ENCODE results near the gene CPEB3. TPM values are rescaled to one million over a fixed set of nuclear protein-coding genes. Genes with fewer than 3 reads are reported as not detected.
"Not testable (repeated sequence)": the region's sequence is repeated elsewhere in the genome, so short reads cannot be mapped to it uniquely, and the experiment has no call there.

The CPEB3 gene
- total RNA-seq, 1 experiment from 2014 or later, result 0.82 TPM

DNA sequence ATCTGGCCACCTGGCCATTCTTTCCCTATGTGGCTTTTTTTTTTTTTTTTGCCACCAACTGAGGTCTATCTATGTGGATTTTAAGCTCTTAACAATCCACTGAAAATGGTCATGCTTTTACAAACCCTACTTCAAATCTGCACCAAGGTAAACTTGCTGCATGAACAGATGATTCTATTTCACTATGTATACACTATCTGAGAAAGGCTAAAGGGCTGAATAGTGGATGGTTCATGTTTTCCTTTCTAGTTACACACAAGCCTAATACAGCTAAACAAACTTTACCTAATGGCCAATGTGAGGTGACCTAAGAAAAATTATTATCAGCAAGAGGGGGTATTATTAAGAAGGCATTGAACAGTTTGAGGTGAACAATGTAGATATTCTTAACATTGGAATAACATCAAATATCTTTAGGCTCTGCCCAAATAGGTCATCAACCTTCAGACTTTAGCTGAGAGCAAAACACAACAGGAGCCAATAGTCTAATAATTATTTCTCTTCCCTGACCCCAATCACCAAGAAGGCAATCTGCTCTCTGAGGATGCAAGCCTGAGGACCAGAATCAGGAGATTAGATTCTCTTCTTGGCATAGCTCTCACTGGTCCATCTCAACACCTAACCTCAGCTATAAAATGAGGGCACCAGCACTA lies 160.1 kb downstream of the CPEB3 start:
- H3K27me3 ChIP-seq (replicated peaks), result no peaks in the 10 kb centered on the region
- H3K9me3 ChIP-seq (replicated peaks), result peaks cover 3% of the 10 kb centered on the region; the same call in 1 of the 2 replicates

GRCh38 chr10:92126100-92126650 lies 164.7 kb downstream of the CPEB3 start:
- Histone ChIP-seq H3K36me3 (no peaks in the 10 kb centered on the region), H3K27me3 (replicated peaks) (no peaks in the 10 kb centered on the region), H3K9me3 (replicated peaks) (peaks cover 3% of the 10 kb centered on the region; the same call in 1 of the 2 replicates), H3K4me1 (replicated peaks) (no peaks in the 10 kb centered on the region), H3K27ac (no peak overlapping the region), H3K4me3 (no peak overlapping the region)
- DNase-seq (ENCODE audit: low read depth in 1 of 2, low spot score in 2 of 2), result no peak

More for the DNA sequence above, 160.1 kb downstream of the CPEB3 start:
- DNase-seq (ENCODE audit: low read depth in 1 of 2, low spot score in 2 of 2), result no peak
- no peak overlapping the region for H3K4me3 ChIP-seq
- H3K27ac ChIP-seq, result no peak overlapping the region
- H3K36me3 ChIP-seq, result no peaks in the 10 kb centered on the region
- no peaks in the 10 kb centered on the region for H3K4me1 ChIP-seq (replicated peaks)

GRCh38 chr10:92125144-92125543 lies 165.7 kb downstream of the CPEB3 start:
- H3K4me3 ChIP-seq, result no peak overlapping the region
- no peaks in the 10 kb centered on the region for H3K36me3 ChIP-seq
- no peaks in the 10 kb centered on the region for H3K4me1 ChIP-seq (replicated peaks)
- no peaks in the 10 kb centered on the region for H3K27me3 ChIP-seq (replicated peaks)
- no peak overlapping the region for H3K27ac ChIP-seq
- H3K9me3 ChIP-seq (replicated peaks), result peaks cover 3% of the 10 kb centered on the region; the same call in 1 of the 2 replicates
- no peak for DNase-seq (ENCODE audit: low read depth in 1 of 2, low spot score in 2 of 2)

DNA sequence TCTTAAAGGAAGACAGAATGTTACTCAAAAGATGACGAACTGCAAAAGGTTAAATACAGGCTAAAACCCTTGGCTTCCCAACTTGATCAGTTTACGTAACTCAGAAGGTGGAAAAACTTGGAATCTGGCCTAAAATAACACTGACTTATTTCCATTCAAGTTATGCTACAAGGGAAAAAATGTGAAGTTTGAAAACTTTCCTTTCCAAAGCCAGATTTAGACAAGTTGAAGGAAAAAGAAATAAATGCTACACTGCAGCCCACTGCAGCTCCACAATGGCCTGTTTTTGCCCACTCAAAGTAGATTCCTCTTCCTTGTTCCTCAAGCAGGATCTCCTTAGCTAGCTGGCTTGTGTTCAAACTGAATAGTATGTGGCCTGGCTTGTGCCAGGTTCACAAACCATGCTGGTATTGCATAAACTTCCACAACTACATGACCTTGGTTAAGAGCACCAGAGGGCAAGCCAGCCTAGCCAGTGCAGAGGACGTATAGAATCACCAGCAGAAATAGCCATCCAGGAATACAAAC lies 166.2 kb downstream of the CPEB3 start:
- Histone ChIP-seq H3K27ac (no peak overlapping the region), H3K9me3 (replicated peaks) (peaks cover 3% of the 10 kb centered on the region; the same call in 1 of the 2 replicates), H3K27me3 (replicated peaks) (no peaks in the 10 kb centered on the region), H3K36me3 (no peaks in the 10 kb centered on the region), H3K4me1 (replicated peaks) (no peaks in the 10 kb centered on the region), H3K4me3 (no peak overlapping the region)
- DNase-seq (ENCODE audit: low read depth in 1 of 2, low spot score in 2 of 2), result no peak

- Histone ChIP-seq H3K4me1 (replicated peaks) (no peaks in the 10 kb centered on the region), H3K27ac (no peak overlapping the region), H3K9me3 (replicated peaks) (peaks cover 3% of the 10 kb centered on the region; the same call in 1 of the 2 replicates), H3K4me3 (no peak overlapping the region), H3K36me3 (no peaks in the 10 kb centered on the region), H3K27me3 (replicated peaks) (no peaks in the 10 kb centered on the region)
- no peak for DNase-seq (ENCODE audit: low read depth in 1 of 2, low spot score in 2 of 2)
Measured at GRCh38 chr10:92124020-92124419, 166.9 kb downstream of the CPEB3 start.

DNA sequence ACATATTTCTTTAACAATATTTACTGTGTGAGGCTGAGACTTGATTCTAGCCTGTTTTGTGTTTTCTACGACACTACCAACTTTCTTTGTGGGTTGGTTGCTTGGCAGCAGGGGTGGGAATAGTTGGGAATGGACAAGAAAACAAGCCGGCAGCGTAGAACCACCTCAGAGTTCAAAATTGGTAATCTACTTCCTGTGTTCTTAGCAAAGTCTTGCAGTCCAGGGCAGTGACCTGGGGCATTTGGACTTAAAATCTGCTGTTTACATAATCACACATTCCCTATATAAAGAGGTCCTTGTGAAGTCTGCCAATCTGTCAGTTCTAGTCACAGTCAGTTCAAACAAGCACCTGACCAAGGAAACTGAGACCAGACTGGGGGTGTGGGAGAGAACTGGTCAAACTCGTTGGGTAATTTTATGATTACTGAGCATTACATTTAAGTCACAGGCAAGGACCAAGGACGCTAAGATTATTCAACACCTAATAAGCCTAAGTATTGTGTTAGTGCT lies 167.9 kb downstream of the CPEB3 start:
- Histone ChIP-seq H3K4me3 (no peak overlapping the region), H3K27me3 (replicated peaks) (no peaks in the 10 kb centered on the region), H3K4me1 (replicated peaks) (no peaks in the 10 kb centered on the region), H3K27ac (no peak overlapping the region), H3K36me3 (no peaks in the 10 kb centered on the region), H3K9me3 (replicated peaks) (no peaks in the 10 kb centered on the region)
- no peak for DNase-seq (ENCODE audit: low read depth in 1 of 2, low spot score in 2 of 2)

- H3K27ac ChIP-seq, result no peak overlapping the region
- DNase-seq (ENCODE audit: low read depth in 1 of 2, low spot score in 2 of 2), result no peak
- no peaks in the 10 kb centered on the region for H3K4me1 ChIP-seq (replicated peaks)
- no peaks in the 10 kb centered on the region for H3K36me3 ChIP-seq
- H3K4me3 ChIP-seq, result no peak overlapping the region
- H3K9me3 ChIP-seq (replicated peaks), result no peaks in the 10 kb centered on the region
- H3K27me3 ChIP-seq (replicated peaks), result no peaks in the 10 kb centered on the region
Measured at GRCh38 chr10:92121686-92122492, 169.0 kb downstream of the CPEB3 start.

GRCh38 chr10:92119340-92119739 lies 171.5 kb downstream of the CPEB3 start:
- no peaks in the 10 kb centered on the region for H3K36me3 ChIP-seq
- DNase-seq (ENCODE audit: low read depth in 1 of 2, low spot score in 2 of 2), result no peak
- H3K9me3 ChIP-seq (replicated peaks), result no peaks in the 10 kb centered on the region

DNA sequence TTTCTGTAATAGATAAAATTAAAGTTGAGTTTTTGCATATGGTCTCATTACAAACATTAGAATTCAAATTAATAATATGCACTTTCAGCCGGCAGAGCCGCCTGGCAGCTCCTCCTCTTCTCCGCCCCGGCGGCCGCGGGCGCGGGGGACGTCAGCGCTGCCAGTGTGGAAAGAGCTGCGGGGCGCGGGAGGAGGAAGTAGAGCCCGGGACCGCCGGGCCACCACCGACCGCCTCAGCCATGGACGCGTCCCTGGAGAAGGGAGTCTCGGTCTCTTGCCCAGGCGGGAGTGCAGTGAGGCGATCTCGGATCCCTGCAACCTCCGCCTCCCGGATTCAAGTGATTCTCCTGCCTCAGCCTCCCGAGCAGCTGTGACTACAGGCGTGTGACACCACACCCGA lies 176.0 kb downstream of the CPEB3 start:
- not testable (repeated sequence) for H3K9me3 ChIP-seq (replicated peaks); H3K27ac ChIP-seq; H3K36me3 ChIP-seq; DNase-seq (ENCODE audit: low read depth in 1 of 2, low spot score in 2 of 2); H3K4me3 ChIP-seq
- peaks cover 11% of the 10 kb centered on the region for H3K4me1 ChIP-seq (replicated peaks)
- H3K27me3 ChIP-seq (replicated peaks), result peaks cover 13% of the 10 kb centered on the region

More at GRCh38 chr10:92119340-92119739, 171.5 kb downstream of the CPEB3 start:
- H3K27ac ChIP-seq, result no peak overlapping the region
- H3K4me3 ChIP-seq, result no peak overlapping the region
- no peaks in the 10 kb centered on the region for H3K4me1 ChIP-seq (replicated peaks)
- H3K27me3 ChIP-seq (replicated peaks), result peaks cover 2% of the 10 kb centered on the region; the same call in 1 of the 2 replicates

DNA sequence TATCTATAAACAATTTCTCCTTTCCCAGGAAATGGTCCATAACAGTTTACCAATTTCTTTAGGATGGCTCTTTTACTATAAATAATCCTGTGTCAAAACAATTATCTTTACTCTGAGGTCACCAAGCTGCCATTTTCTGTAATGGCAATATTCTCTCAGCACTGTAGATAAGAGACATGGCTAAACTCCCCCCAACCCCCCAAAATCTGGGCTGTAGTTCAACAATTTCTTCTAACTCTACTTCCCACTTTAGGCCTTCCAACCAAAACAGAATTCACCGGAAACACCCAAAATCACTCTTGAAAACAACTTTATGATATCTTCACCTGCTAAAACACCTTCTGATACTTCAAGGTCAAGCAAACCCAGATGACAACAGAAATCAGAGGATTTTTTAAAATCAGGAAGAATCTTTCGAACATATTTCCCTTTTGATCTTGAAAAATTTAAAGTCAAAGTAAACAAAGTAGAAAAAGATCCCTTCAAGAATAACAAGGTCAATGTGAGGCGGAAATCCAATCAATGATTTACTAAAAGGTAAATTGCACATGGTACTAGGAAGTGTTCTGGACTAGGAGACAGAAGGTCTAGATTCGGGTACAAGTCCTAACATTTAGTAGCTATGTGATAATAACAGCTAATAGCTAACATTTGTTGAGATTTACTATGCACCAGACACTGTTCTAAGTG lies 176.8 kb downstream of the CPEB3 start:
- peaks cover 13% of the 10 kb centered on the region for H3K27me3 ChIP-seq (replicated peaks)
- no peaks in the 10 kb centered on the region for H3K9me3 ChIP-seq (replicated peaks)
- no peaks in the 10 kb centered on the region for H3K36me3 ChIP-seq
- no peak for DNase-seq (ENCODE audit: low read depth in 1 of 2, low spot score in 2 of 2)
- peaks cover 12% of the 10 kb centered on the region for H3K4me1 ChIP-seq (replicated peaks)
- no peak overlapping the region for H3K27ac ChIP-seq
- no peak overlapping the region for H3K4me3 ChIP-seq

DNA sequence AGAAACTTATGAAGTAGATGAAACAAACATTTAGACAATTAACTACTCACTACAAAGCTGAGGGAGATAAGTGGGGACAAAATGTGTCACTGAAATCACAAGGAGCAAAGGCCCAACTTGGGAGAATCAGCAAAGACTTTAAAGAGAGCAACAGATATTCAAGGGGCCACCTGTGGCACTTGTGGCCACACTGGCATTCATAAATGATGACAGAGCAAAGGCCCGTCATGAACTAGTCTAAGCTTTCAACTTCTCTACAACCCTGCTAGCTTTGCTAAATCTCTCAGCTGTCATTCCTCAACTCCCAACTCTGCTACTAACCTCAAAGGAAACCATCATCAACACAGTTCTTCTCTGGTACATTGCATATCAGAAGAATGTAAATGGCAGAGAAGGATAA lies 178.4 kb downstream of the CPEB3 start:
- Histone ChIP-seq H3K4me1 (replicated peaks) (peaks cover 12% of the 10 kb centered on the region), H3K27ac (no peak overlapping the region), H3K36me3 (no peaks in the 10 kb centered on the region), H3K27me3 (replicated peaks) (peaks cover 21% of the 10 kb centered on the region), H3K4me3 (no peak overlapping the region), H3K9me3 (replicated peaks) (no peaks in the 10 kb centered on the region)
- DNase-seq (ENCODE audit: low read depth in 1 of 2, low spot score in 2 of 2), result no peak

DNA sequence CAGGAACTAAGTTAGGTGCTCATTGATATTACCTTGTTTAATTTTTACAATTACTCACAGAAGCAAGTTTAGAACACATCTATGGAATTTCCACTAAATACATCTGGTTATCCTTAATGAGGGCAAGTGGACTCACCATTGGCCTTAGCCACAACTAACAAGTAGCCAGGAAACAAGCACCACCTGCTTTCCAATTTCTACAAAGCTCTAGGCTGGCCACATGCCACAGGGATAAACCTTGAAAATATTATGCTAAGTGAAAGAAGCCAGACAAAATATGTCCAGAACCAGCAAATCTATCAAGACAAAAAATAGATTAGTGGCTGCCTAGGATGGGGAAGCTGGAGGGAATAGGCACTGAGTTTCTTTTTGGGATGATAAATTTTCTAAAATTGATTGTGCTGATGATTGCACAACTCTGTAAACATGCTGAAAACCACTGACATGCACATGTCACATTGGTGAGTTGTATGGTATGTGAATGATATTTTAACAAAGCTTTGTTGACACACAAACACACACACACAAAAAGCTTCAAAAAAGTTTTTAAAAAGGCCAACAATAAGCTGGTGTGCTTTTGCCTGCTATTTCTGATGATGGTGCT lies 179.4 kb downstream of the CPEB3 start:
- no peak overlapping the region for H3K27ac ChIP-seq
- H3K4me1 ChIP-seq (replicated peaks), result peaks cover 12% of the 10 kb centered on the region
- no peaks in the 10 kb centered on the region for H3K9me3 ChIP-seq (replicated peaks)
- DNase-seq (ENCODE audit: low read depth in 1 of 2, low spot score in 2 of 2), result no peak
- no peaks in the 10 kb centered on the region for H3K36me3 ChIP-seq
- no peak overlapping the region for H3K4me3 ChIP-seq
- peaks cover 28% of the 10 kb centered on the region for H3K27me3 ChIP-seq (replicated peaks)

Data from SJSA1 (cell line).